ENCODE results near the gene PTPRG. TPM values are rescaled to one million over a fixed set of nuclear protein-coding genes. Genes with fewer than 3 reads are reported as not detected.
"Not testable (repeated sequence)": the region's sequence is repeated elsewhere in the genome, so short reads cannot be mapped to it uniquely, and the experiment has no call there.

Gene PTPRG
- total and polyA plus RNA-seq, 3 experiments from 2014 or later = not detected

GRCh38 chr3:61760783-61761182 lies 199.4 kb downstream of the PTPRG start:
- H3K4me3 ChIP-seq (ENCODE audit: low read length); H3K4me3 Mint-ChIP-seq; H3K36me3 ChIP-seq (ENCODE audit: insufficient read depth, low read length); H3K27ac ChIP-seq (ENCODE audit: low read depth, low read length); H3K36me3 Mint-ChIP-seq; H3K27me3 Mint-ChIP-seq; DNase-seq; H3K27me3 ChIP-seq (ENCODE audit: insufficient read depth, low read length, poor library complexity, severe bottlenecking); H3K27ac Mint-ChIP-seq; CTCF ChIA-PET; H3K4me1 ChIP-seq (ENCODE audit: insufficient read depth, low read length); H3K4me1 Mint-ChIP-seq; POLR2A ChIA-PET; H3K9me3 Mint-ChIP-seq; H3K9me3 ChIP-seq (ENCODE audit: low read length): not testable (repeated sequence)

- CTCF ChIA-PET = no interaction called here
- no peaks in the 10 kb centered on the region for H3K36me3 Mint-ChIP-seq
- H3K27ac ChIP-seq (ENCODE audit: low read depth, low read length) = no peak overlapping the region
- H3K27ac Mint-ChIP-seq = no peak overlapping the region
- no peaks in the 10 kb centered on the region for H3K27me3 ChIP-seq (ENCODE audit: insufficient read depth, low read length, poor library complexity, severe bottlenecking)
- H3K9me3 Mint-ChIP-seq = peaks cover 0 to 10% (median 5%) of the 10 kb centered on the region in 5 donors
- no peak overlapping the region for H3K4me3 Mint-ChIP-seq
- H3K4me3 ChIP-seq (ENCODE audit: low read length) = no peak overlapping the region
- no peaks in the 10 kb centered on the region for H3K36me3 ChIP-seq (ENCODE audit: insufficient read depth, low read length)
- no peaks in the 10 kb centered on the region for H3K27me3 Mint-ChIP-seq
- no peaks in the 10 kb centered on the region for H3K9me3 ChIP-seq (ENCODE audit: low read length)
- no peaks in the 10 kb centered on the region for H3K4me1 Mint-ChIP-seq
- POLR2A ChIA-PET = no interaction called here
- H3K4me1 ChIP-seq (ENCODE audit: insufficient read depth, low read length) = no peaks in the 10 kb centered on the region
- DNase-seq = no peak
Observed at GRCh38 chr3:61761694-61762430, 200.5 kb downstream of the PTPRG start.

GRCh38 chr3:61765157-61765876 lies 203.9 kb downstream of the PTPRG start:
- ChIA-PET POLR2A (no interaction called here), CTCF (no interaction called here)
- no peaks in the 10 kb centered on the region for H3K4me1 Mint-ChIP-seq

GRCh38 chr3:61768284-61769037 lies 207.1 kb downstream of the PTPRG start:
- Histone ChIP-seq H3K27me3 (ENCODE audit: insufficient read depth, low read length, poor library complexity, severe bottlenecking) (no peaks in the 10 kb centered on the region), H3K27ac (ENCODE audit: low read depth, low read length) (no peak overlapping the region), H3K36me3 (ENCODE audit: insufficient read depth, low read length) (no peaks in the 10 kb centered on the region), H3K9me3 (ENCODE audit: low read length) (no peaks in the 10 kb centered on the region), H3K4me3 (ENCODE audit: low read length) (no peak overlapping the region), H3K4me1 (ENCODE audit: insufficient read depth, low read length) (no peaks in the 10 kb centered on the region)
- peaks cover 0 to 11% (median 2%) of the 10 kb centered on the region in 5 donors for H3K9me3 Mint-ChIP-seq
- no peak for DNase-seq
- H3K4me3 Mint-ChIP-seq = no peak overlapping the region
- no peaks in the 10 kb centered on the region for H3K27me3 Mint-ChIP-seq
- no peaks in the 10 kb centered on the region for H3K4me1 Mint-ChIP-seq
- no peak overlapping the region for H3K27ac Mint-ChIP-seq
- H3K36me3 Mint-ChIP-seq = no peaks in the 10 kb centered on the region
- CTCF ChIA-PET = no interaction called here
- POLR2A ChIA-PET = no interaction called here

More at GRCh38 chr3:61765157-61765876, 203.9 kb downstream of the PTPRG start:
- Histone ChIP-seq H3K27ac (ENCODE audit: low read depth, low read length) (no peak overlapping the region), H3K27me3 (ENCODE audit: insufficient read depth, low read length, poor library complexity, severe bottlenecking) (no peaks in the 10 kb centered on the region), H3K4me3 (ENCODE audit: low read length) (no peak overlapping the region), H3K36me3 (ENCODE audit: insufficient read depth, low read length) (no peaks in the 10 kb centered on the region), H3K4me1 (ENCODE audit: insufficient read depth, low read length) (no peaks in the 10 kb centered on the region), H3K9me3 (ENCODE audit: low read length) (no peaks in the 10 kb centered on the region)
- Mint-ChIP-seq H3K27me3 (no peaks in the 10 kb centered on the region), H3K4me3 (no peak overlapping the region), H3K9me3 (peaks cover 0 to 10% (median 6%) of the 10 kb centered on the region in 5 donors), H3K36me3 (no peaks in the 10 kb centered on the region), H3K27ac (no peak overlapping the region)
- no peak for DNase-seq

- Histone ChIP-seq H3K4me3 (ENCODE audit: low read length) (no peak overlapping the region), H3K27me3 (ENCODE audit: insufficient read depth, low read length, poor library complexity, severe bottlenecking) (no peaks in the 10 kb centered on the region), H3K9me3 (ENCODE audit: low read length) (no peaks in the 10 kb centered on the region), H3K27ac (ENCODE audit: low read depth, low read length) (no peak overlapping the region), H3K4me1 (ENCODE audit: insufficient read depth, low read length) (no peaks in the 10 kb centered on the region), H3K36me3 (ENCODE audit: insufficient read depth, low read length) (no peaks in the 10 kb centered on the region)
- Mint-ChIP-seq H3K27ac (no peak overlapping the region), H3K9me3 (peaks cover 0 to 13% (median 2%) of the 10 kb centered on the region in 5 donors), H3K4me3 (no peak overlapping the region), H3K36me3 (no peaks in the 10 kb centered on the region), H3K27me3 (no peaks in the 10 kb centered on the region), H3K4me1 (no peaks in the 10 kb centered on the region)
- POLR2A ChIA-PET = no interaction called here
- CTCF ChIA-PET = no interaction called here
- DNase-seq = no peak
Observed at GRCh38 chr3:61769266-61769990, 208.1 kb downstream of the PTPRG start.

GRCh38 chr3:61771976-61772375 lies 210.6 kb downstream of the PTPRG start:
- H3K9me3 Mint-ChIP-seq = peaks cover 0 to 11% (median 3%) of the 10 kb centered on the region in 5 donors
- no peak for DNase-seq

GRCh38 chr3:61772456-61772855 lies 211.1 kb downstream of the PTPRG start:
- Mint-ChIP-seq H3K27ac (no peak overlapping the region), H3K36me3 (no peaks in the 10 kb centered on the region), H3K27me3 (no peaks in the 10 kb centered on the region), H3K9me3 (peaks cover 0 to 13% (median 3%) of the 10 kb centered on the region in 5 donors), H3K4me3 (no peak overlapping the region), H3K4me1 (no peaks in the 10 kb centered on the region)
- no peak overlapping the region for H3K27ac ChIP-seq (ENCODE audit: low read depth, low read length)
- POLR2A ChIA-PET = no interaction called here
- no peaks in the 10 kb centered on the region for H3K27me3 ChIP-seq (ENCODE audit: insufficient read depth, low read length, poor library complexity, severe bottlenecking)
- no peak overlapping the region for H3K4me3 ChIP-seq (ENCODE audit: low read length)
- DNase-seq = no peak
- CTCF ChIA-PET = no interaction called here
- H3K36me3 ChIP-seq (ENCODE audit: insufficient read depth, low read length) = no peaks in the 10 kb centered on the region
- H3K4me1 ChIP-seq (ENCODE audit: insufficient read depth, low read length) = no peaks in the 10 kb centered on the region
- H3K9me3 ChIP-seq (ENCODE audit: low read length) = no peaks in the 10 kb centered on the region

More at GRCh38 chr3:61771976-61772375, 210.6 kb downstream of the PTPRG start:
- H3K9me3 ChIP-seq (ENCODE audit: low read length) = no peaks in the 10 kb centered on the region
- CTCF ChIA-PET = no interaction called here
- H3K4me1 ChIP-seq (ENCODE audit: insufficient read depth, low read length) = no peaks in the 10 kb centered on the region
- Mint-ChIP-seq H3K4me3 (no peak overlapping the region), H3K36me3 (no peaks in the 10 kb centered on the region), H3K4me1 (no peaks in the 10 kb centered on the region), H3K27me3 (no peaks in the 10 kb centered on the region), H3K27ac (no peak overlapping the region)
- H3K27ac ChIP-seq (ENCODE audit: low read depth, low read length) = no peak overlapping the region
- no peak overlapping the region for H3K4me3 ChIP-seq (ENCODE audit: low read length)
- H3K27me3 ChIP-seq (ENCODE audit: insufficient read depth, low read length, poor library complexity, severe bottlenecking) = no peaks in the 10 kb centered on the region
- POLR2A ChIA-PET = no interaction called here
- H3K36me3 ChIP-seq (ENCODE audit: insufficient read depth, low read length) = no peaks in the 10 kb centered on the region

Data from CD8-positive, alpha-beta memory T cell (primary cell).